ENCODE results near the gene IFNA17. TPM values are rescaled to one million over a fixed set of nuclear protein-coding genes. Genes with fewer than 3 reads are reported as not detected.
"Not testable (repeated sequence)": the region's sequence is repeated elsewhere in the genome, so short reads cannot be mapped to it uniquely, and the experiment has no call there.

IFNA17 gene
- total RNA-seq, 2 experiments from 2014 or later, result not detected

GRCh38 chr9:21251190-21251589, 23.2 kb upstream of the IFNA17 start:
- ChIA-PET CTCF (ENCODE audit: unreplicated experiment) (no interaction called here), POLR2A (interaction anchor here (0.8 kb wide), 1 partner anchor 11 kb away, joined by 3 read pairs; no protein-coding TSS in a partner anchor)
- H3K36me3 ChIP-seq (ENCODE audit: insufficient read depth, low read length), result no peaks in the 10 kb centered on the region
- H3K9me3 ChIP-seq (ENCODE audit: low read length), result no peaks in the 10 kb centered on the region
- intact Hi-C loops (cut with micrococcal nuclease; ENCODE audit: unreplicated experiment), result no loop called here
- H3K4me3 ChIP-seq (ENCODE audit: low read depth, low read length, poor library complexity, severe bottlenecking), result no peak overlapping the region
- H2AFZ ChIP-seq (ENCODE audit: low read length), result no peak overlapping the region
- BruUV-seq (replicated peaks), result no TSS peak
- no peaks in the 10 kb centered on the region for H3K9me2 ChIP-seq (ENCODE audit: insufficient read depth, low read length)
- H3K4me2 ChIP-seq (ENCODE audit: low read length), result no peak overlapping the region
- peaks cover 4% of the 10 kb centered on the region for H3K4me1 ChIP-seq (ENCODE audit: insufficient read depth, low read length, poor library complexity, severe bottlenecking)
- no peak overlapping the region for H3K27ac ChIP-seq (ENCODE audit: low read depth, low read length, poor library complexity, severe bottlenecking)
- no peaks in the 10 kb centered on the region for H3K79me2 ChIP-seq (ENCODE audit: insufficient read depth, low read depth, low read length)
- H4K20me1 ChIP-seq (ENCODE audit: insufficient read depth, low read length), result no peaks in the 10 kb centered on the region
- DNase-seq (ENCODE audit: low spot score), result no peak
- no peak for TF ChIP-seq EZH2phosphoT487 (IDR thresholded peaks at IDR 0.05; ENCODE audit: borderline replicate concordance, low read depth, low read length)
- TF ChIP-seq CTCF (conservative IDR thresholded peaks at IDR 0.05; ENCODE audit: low read length), result no peak

GRCh38 chr9:21244836-21245235, 16.8 kb upstream of the IFNA17 start:
- ChIA-PET POLR2A (no interaction called here), CTCF (ENCODE audit: unreplicated experiment) (no interaction called here)
- intact Hi-C loops (cut with micrococcal nuclease; ENCODE audit: unreplicated experiment), result no loop called here
- Histone ChIP-seq H3K4me2 (ENCODE audit: low read length) (no peak overlapping the region), H2AFZ (ENCODE audit: low read length) (no peak overlapping the region), H3K4me1 (ENCODE audit: insufficient read depth, low read length, poor library complexity, severe bottlenecking) (no peaks in the 10 kb centered on the region), H3K79me2 (ENCODE audit: insufficient read depth, low read depth, low read length) (no peaks in the 10 kb centered on the region), H3K9me2 (ENCODE audit: insufficient read depth, low read length) (no peaks in the 10 kb centered on the region), H3K9me3 (ENCODE audit: low read length) (no peaks in the 10 kb centered on the region), H3K27ac (ENCODE audit: low read depth, low read length, poor library complexity, severe bottlenecking) (no peak overlapping the region), H3K4me3 (ENCODE audit: low read depth, low read length, poor library complexity, severe bottlenecking) (no peak overlapping the region), H4K20me1 (ENCODE audit: insufficient read depth, low read length) (no peaks in the 10 kb centered on the region), H3K36me3 (ENCODE audit: insufficient read depth, low read length) (no peaks in the 10 kb centered on the region)
- TF ChIP-seq EZH2phosphoT487 (IDR thresholded peaks at IDR 0.05; ENCODE audit: borderline replicate concordance, low read depth, low read length) (no peak), CTCF (conservative IDR thresholded peaks at IDR 0.05; ENCODE audit: low read length) (no peak)
- no TSS peak for BruUV-seq (replicated peaks)
- DNase-seq (ENCODE audit: low spot score), result no peak

- no peak within 1 kb of the TSS for H2AFZ ChIP-seq (ENCODE audit: low read length)
- no peak for DNase-seq (ENCODE audit: low spot score)
- H3K9me3 ChIP-seq (ENCODE audit: low read length), result no peaks in the 10 kb centered on the region
- ChIA-PET POLR2A (interaction anchor here (0.6 kb wide), 1 partner anchor 265 kb away, joined by 7 read pairs; no protein-coding TSS in a partner anchor), CTCF (ENCODE audit: unreplicated experiment) (no interaction called here)
- no peaks in the 10 kb centered on the region for H3K36me3 ChIP-seq (ENCODE audit: insufficient read depth, low read length)
- no peak within 1 kb of the TSS for H3K4me3 ChIP-seq (ENCODE audit: low read depth, low read length, poor library complexity, severe bottlenecking)
- no peaks in the 10 kb centered on the region for H4K20me1 ChIP-seq (ENCODE audit: insufficient read depth, low read length)
- H3K27ac ChIP-seq (ENCODE audit: low read depth, low read length, poor library complexity, severe bottlenecking), result no peak within 1 kb of the TSS
- TF ChIP-seq CTCF (conservative IDR thresholded peaks at IDR 0.05; ENCODE audit: low read length), result no peak
- intact Hi-C loops (cut with micrococcal nuclease; ENCODE audit: unreplicated experiment), result no loop called here
- H3K4me2 ChIP-seq (ENCODE audit: low read length), result no peak within 1 kb of the TSS
- BruUV-seq (replicated peaks), result no TSS peak
- no peaks in the 10 kb centered on the region for H3K4me1 ChIP-seq (ENCODE audit: insufficient read depth, low read length, poor library complexity, severe bottlenecking)
- no peaks in the 10 kb centered on the region for H3K79me2 ChIP-seq (ENCODE audit: insufficient read depth, low read depth, low read length)
- no peaks in the 10 kb centered on the region for H3K9me2 ChIP-seq (ENCODE audit: insufficient read depth, low read length)
Observed at GRCh38 chr9:21239911-21240310, 11.9 kb upstream of the IFNA17 start, which contains the start of gene IFNA14. IFNA14 (minus strand) TSS chr9:21240005; CDS start chr9:21239935, 70 bp downstream.

GRCh38 chr9:21236360-21236714, 8.3 kb upstream of the IFNA17 start:
- H3K27ac ChIP-seq (ENCODE audit: low read depth, low read length, poor library complexity, severe bottlenecking); BruUV-seq (replicated peaks); H3K4me1 ChIP-seq (ENCODE audit: insufficient read depth, low read length, poor library complexity, severe bottlenecking); POLR2A ChIA-PET; H3K79me2 ChIP-seq (ENCODE audit: insufficient read depth, low read depth, low read length); H2AFZ ChIP-seq (ENCODE audit: low read length); intact Hi-C loops (cut with micrococcal nuclease; ENCODE audit: unreplicated experiment); H3K36me3 ChIP-seq (ENCODE audit: insufficient read depth, low read length); H3K9me2 ChIP-seq (ENCODE audit: insufficient read depth, low read length); H3K9me3 ChIP-seq (ENCODE audit: low read length); H3K4me3 ChIP-seq (ENCODE audit: low read depth, low read length, poor library complexity, severe bottlenecking); CTCF ChIA-PET (ENCODE audit: unreplicated experiment); H3K4me2 ChIP-seq (ENCODE audit: low read length); H4K20me1 ChIP-seq (ENCODE audit: insufficient read depth, low read length); DNase-seq (ENCODE audit: low spot score): not testable (repeated sequence)
